GM18867 (cell line): ENCODE measurements around the gene TTC9B.

ENCODE experiments used
- ATAC-seq: cut with Tn5 transposase; IDR thresholded peaks from one replicate; pipeline ENCODE4 v1.9.1; 2021; ENCODE audit warnings: mild to moderate bottlenecking, moderate library complexity; ENCODE audit not compliant: unreplicated experiment

TTC9B gene

GRCh38 chr19:40216013-40216776 is 2.0 kb downstream of the TTC9B start:
- no peak for ATAC-seq

DNA sequence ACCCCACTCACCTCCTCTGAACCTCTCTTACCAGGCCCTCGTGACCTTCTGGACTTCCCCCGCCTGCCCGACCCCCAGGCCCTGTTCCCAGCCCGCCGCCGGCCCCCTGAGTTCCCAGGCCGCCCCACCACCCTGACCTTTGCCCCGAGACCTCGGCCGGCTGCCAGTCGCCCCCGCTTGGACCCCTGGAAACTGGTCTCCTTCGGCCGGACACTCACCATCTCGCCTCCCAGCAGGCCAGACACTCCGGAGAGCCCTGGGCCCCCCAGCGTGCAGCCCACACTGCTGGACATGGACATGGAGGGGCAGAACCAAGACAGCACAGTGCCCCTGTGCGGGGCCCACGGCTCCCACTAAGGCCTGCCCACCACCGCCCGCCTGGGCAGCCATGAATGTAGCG is 3.2 kb downstream of the TTC9B start:
- ATAC-seq = no peak

GRCh38 chr19:40213882-40214570 is 4.2 kb downstream of the TTC9B start:
- ATAC-seq = no peak

- no peak for ATAC-seq
Measured at GRCh38 chr19:40213251-40213829, 4.8 kb downstream of the TTC9B start.

DNA sequence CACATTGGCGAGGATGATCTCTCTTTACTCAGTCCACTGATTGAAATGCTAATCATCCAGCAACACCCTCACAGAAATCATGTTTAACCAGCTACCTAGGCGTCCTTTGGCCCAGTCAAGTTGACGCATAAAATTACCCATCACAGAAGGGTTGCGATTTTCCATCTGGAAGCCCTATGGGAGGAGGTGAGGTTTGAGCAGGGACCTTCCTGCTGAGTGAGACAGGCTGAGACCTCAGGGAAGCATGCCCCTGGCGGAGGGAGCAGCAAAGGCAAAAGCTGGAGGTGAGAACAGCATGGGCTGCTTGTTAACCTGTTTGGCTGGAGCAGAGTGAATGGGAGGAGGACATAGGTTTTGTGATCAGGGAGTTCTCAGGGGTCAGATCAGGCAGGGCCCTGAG is 7.3 kb downstream of the TTC9B start:
- no peak for ATAC-seq

DNA sequence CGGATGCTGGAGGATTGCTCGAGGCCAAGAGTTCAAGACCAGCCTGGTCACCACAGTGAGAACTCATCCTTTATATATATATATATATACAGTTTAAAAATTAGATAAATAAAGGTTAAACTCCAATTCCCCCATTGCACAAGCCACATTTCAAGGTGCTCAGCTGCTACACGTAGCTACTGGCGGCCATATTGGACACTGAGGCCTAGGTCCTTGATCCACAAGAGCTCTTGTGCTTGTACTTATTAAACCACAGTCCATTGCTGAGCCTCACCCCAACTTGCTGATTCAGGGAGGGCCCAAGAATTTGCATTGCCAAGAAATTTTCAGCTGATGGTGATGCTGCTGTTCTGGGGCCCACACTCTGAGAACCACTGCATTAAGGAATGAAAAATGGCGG is 9.6 kb downstream of the TTC9B start:
- no peak for ATAC-seq

DNA sequence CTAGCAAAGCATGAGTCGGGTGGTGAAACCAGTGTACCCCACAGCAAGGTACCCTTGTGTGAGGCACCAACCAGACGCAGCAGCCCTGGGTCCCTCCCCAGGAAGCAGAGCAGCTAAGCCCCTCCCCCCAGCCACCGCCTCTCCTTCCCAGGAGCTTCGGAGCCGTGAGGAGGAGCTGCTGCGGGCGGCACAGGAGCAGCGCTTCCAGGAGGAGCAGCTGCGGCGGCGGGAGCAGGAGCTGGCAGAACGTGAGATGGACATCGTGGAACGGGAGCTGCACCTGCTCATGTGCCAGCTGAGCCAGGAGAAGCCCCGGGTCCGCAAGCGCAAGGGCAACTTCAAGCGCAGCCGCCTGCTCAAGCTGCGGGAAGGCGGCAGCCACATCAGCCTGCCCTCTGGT is 12.4 kb downstream of the TTC9B start:
- no peak for ATAC-seq

GRCh38 chr19:40204381-40204780 is 13.8 kb downstream of the TTC9B start:
- ATAC-seq = no peak

- ATAC-seq = no peak
Measured at GRCh38 chr19:40200341-40201099, 17.7 kb downstream of the TTC9B start.

GRCh38 chr19:40198272-40198990 is 19.8 kb downstream of the TTC9B start:
- ATAC-seq = no peak

- ATAC-seq = no peak
Measured at GRCh38 chr19:40193587-40193849, 24.7 kb downstream of the TTC9B start.

GRCh38 chr19:40192758-40193586 is 25.2 kb downstream of the TTC9B start:
- no peak for ATAC-seq

GRCh38 chr19:40191836-40192646 is 26.1 kb downstream of the TTC9B start:
- ATAC-seq = no peak

DNA sequence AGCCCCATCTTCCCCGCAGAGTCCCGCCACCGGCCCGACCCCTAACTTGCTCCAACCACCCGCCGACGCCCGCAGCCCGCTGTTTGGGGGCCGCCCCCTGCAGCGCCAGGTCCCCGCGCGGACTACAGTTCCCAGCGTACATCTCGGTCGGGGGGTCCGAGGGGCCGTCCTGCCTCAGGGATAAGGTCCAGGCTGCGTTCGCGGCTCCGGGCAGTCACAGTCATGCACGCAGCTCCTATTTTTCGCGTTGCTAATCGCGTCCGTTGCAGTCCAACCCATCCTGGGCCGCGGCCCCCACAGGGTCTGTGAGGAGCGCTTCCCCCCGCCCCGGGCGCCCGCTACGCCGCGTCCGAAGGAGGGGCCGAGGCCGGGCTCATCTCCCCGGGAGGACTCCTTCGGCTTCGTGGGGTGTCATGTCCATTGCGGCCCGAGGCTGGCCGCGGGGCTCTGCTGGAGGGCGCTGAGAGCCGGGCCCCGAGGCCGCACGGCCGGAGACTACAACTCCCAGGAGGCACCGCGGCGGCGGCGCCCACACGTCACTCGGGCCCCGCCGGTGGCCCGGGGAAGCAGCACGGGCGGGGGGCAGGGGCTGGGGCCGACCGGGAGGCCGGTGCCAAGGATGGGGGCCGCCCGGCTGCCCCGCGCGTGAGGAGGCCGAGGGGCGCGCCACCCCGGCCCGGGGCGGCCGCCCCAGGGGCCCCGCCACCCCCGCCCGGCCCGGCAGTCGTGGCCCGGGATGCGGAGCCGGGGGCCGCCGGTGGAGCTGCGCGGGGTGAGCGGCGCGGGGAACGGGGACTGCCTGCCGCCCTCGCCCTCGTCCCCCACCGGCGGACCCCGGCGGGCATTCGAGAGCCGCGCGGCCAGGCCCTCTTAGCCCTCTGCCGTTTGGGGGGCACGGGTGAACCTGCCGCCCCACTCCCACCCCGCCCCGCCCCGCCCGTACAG is 27.0 kb downstream of the TTC9B start, which contains the start of gene MAP3K10:
Gene MAP3K10 (plus strand): TSS at position 536 of the 945 bp plus-strand sequence. CDS start 606 bp downstream, outside the sequence.
- peak; percentile 74 for ATAC-seq

DNA sequence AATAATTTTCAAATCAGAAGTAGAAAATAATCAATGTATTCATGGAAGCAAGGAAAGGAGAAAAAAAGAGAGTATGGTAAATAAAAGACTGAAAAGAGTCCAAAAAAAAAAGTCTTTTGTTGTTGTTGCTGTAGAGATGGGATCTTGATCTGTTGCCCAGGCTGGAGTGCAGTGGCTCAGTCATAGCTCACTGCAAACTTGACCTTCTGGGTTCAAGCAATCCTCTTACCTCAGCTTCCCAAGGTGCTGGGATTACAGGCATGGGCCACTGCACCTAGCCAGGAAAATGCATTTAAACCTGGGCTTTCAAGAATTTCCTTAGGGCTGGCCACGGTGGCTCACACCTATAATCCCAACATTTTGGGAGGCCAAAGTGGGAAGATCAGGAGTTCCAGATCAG is 33.9 kb downstream of the TTC9B start:
- ATAC-seq = no peak

DNA sequence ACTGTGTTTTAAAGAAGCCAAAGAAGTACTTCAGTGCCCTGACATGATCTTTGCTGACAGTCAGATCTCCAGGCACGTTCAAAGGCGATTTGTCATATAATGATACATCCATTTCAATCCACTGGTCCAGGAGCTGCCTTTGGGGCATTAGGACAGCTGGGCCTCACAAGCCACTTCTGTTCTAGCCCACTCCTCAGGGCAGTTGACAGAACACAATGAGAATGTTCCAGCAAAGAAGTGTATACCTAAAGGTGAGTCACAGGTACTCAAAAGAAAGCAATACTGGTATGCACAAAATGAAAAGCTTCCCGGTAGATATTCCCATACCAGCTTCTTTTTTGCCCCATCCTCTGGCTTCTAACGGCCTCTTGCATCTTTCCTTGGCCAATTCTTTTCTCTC is 39.4 kb downstream of the TTC9B start:
- no peak for ATAC-seq

DNA sequence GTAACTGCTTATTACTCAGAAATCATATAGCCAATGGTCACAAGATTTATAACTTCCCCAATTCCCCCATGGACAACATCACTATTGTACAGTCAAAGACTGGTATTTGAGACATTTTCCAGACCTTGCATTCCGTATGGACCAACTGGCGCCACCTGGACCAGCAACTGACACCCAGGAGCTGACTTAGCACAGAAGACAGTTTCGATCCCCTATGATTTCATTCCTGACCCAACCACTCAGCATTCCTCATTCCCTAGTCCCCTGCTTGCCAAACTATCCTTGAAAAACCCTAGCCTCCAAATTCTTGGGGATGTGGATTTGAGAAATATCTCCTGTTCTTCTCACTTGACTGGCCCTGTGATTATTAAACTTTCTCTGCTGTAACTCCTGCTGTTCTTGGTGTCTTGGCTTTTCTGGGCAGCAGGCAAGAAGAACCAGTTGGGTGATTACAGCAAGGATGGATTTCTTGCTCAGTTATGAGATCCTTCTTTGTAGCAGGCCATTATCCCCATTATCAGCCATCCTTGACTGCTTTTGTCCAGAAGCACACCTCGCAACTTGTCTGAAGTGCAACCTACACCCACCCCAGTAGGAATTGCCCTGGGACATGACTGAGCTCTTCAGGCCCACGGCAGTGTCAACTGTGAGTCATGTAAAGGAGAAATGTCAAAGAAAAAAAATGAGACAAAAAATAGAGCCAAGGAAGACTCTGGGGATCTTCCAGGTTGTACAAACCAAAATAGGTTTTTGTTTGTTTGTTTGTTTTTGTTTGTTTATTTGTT is 40.7 kb downstream of the TTC9B start:
- no peak for ATAC-seq
